Cardiac muscle cell (in vitro differentiated cells and primary cell): Measurements from ENCODE around the gene PFDN1. TPM values are rescaled to one million over a fixed set of nuclear protein-coding genes. Genes with fewer than 3 reads are reported as not detected.

Experiments
- DNase-seq, 2 donors: peaks; one replicate each; pipeline versions ENCODE4 v3.0.0 to v3.0.0-alpha.2; 2010 to 2017; ENCODE audit warnings: low read depth in 1 of 2, low spot score in 1 of 2
- H3K27ac ChIP-seq: fragments of 200-600 bp; sonication (generic); 2 replicates; pipeline ENCODE4 v1.5.1; 2016
- H3K27me3 ChIP-seq: fragments of 200-600 bp; sonication (generic); 2 replicates; pipeline ENCODE4 v1.6.0; 2016; ENCODE audit warnings: control low read depth
- H3K36me3 ChIP-seq: fragments of 200-600 bp; sonication (generic); 2 replicates; pipeline ENCODE4 v1.5.1; 2016; ENCODE audit warnings: control low read depth
- H3K4me1 ChIP-seq: fragments of 200-600 bp; sonication (generic); 2 replicates; pipeline ENCODE4 v1.8.1; 2017; ENCODE audit warnings: low read depth, mild to moderate bottlenecking, mixed run types
- H3K4me3 ChIP-seq: fragments of 200-600 bp; sonication (generic); 2 replicates; pipeline ENCODE4 v1.5.1; 2016; ENCODE audit warnings: mild to moderate bottlenecking
- H3K9me3 ChIP-seq: fragments of 200-600 bp; sonication (generic); 2 replicates; pipeline ENCODE4 v1.5.1; 2017; ENCODE audit warnings: low read depth, mild to moderate bottlenecking, control low read depth
- CTCF ChIP-seq: IDR thresholded peaks from 2 replicates; pipeline ENCODE4 v1.5.1; 2012; ENCODE audit warnings: low read depth, mild to moderate bottlenecking, low read length
- polyA plus RNA-seq: library from polyadenylated mRNA; unstranded; fragments of >200 nt; fragmentation: Nextera tagmentation; extraction: Ambion mirVana; gene quantifications from 2 replicates; pipeline ENCODE4 v1.2.1, GENCODE V29; 2016
- total RNA-seq: library from RNA; depleted of rRNA; stranded (reverse); fragments of >200 nt; gene quantifications from 2 replicates; pipeline ENCODE4 v1.2.3, GENCODE V29; 2016

PFDN1 gene
- total and polyA plus RNA-seq, 2 experiments from 2014 or later = 129 to 139 TPM

GRCh38 chr5:140337880-140338279, 35.0 kb upstream of the PFDN1 start:
- H3K4me1 ChIP-seq = peaks cover 17% of the 10 kb centered on the region
- no peaks in the 10 kb centered on the region for H3K36me3 ChIP-seq

GRCh38 chr5:140336388-140336787, 33.5 kb upstream of the PFDN1 start:
- no peaks in the 10 kb centered on the region for H3K9me3 ChIP-seq
- H3K27me3 ChIP-seq = no peaks in the 10 kb centered on the region
- H3K4me3 ChIP-seq = no peak overlapping the region
- peak in 1 of 2 donors; percentile 70 for DNase-seq
- no peaks in the 10 kb centered on the region for H3K36me3 ChIP-seq
- peak overlapping the region; percentile 82 for H3K27ac ChIP-seq
- peaks cover 17% of the 10 kb centered on the region for H3K4me1 ChIP-seq
- no peak for TF ChIP-seq CTCF

More at GRCh38 chr5:140337880-140338279, 35.0 kb upstream of the PFDN1 start:
- TF ChIP-seq CTCF = no peak
- DNase-seq = no peak
- H3K27ac ChIP-seq = no peak overlapping the region
- no peak overlapping the region for H3K4me3 ChIP-seq
- H3K9me3 ChIP-seq = no peaks in the 10 kb centered on the region
- no peaks in the 10 kb centered on the region for H3K27me3 ChIP-seq

GRCh38 chr5:140331638-140332037, 28.7 kb upstream of the PFDN1 start:
- TF ChIP-seq CTCF = no peak
- no peaks in the 10 kb centered on the region for H3K9me3 ChIP-seq
- H3K4me1 ChIP-seq = peaks cover 26% of the 10 kb centered on the region
- no peaks in the 10 kb centered on the region for H3K27me3 ChIP-seq
- no peak for DNase-seq
- H3K36me3 ChIP-seq = no peaks in the 10 kb centered on the region
- H3K27ac ChIP-seq = no peak overlapping the region
- no peak overlapping the region for H3K4me3 ChIP-seq

GRCh38 chr5:140329739-140330481, 27.0 kb upstream of the PFDN1 start:
- H3K4me1 ChIP-seq = peaks cover 13% of the 10 kb centered on the region

GRCh38 chr5:140328036-140328764, 25.3 kb upstream of the PFDN1 start:
- no peak overlapping the region for H3K4me3 ChIP-seq
- DNase-seq = no peak
- H3K36me3 ChIP-seq = no peaks in the 10 kb centered on the region
- no peak for TF ChIP-seq CTCF
- peaks cover 15% of the 10 kb centered on the region for H3K4me1 ChIP-seq
- H3K27ac ChIP-seq = peak overlapping the region; percentile 64
- H3K27me3 ChIP-seq = no peaks in the 10 kb centered on the region
- no peaks in the 10 kb centered on the region for H3K9me3 ChIP-seq

More at GRCh38 chr5:140329739-140330481, 27.0 kb upstream of the PFDN1 start:
- no peaks in the 10 kb centered on the region for H3K36me3 ChIP-seq
- no peaks in the 10 kb centered on the region for H3K9me3 ChIP-seq
- DNase-seq = no peak
- H3K27me3 ChIP-seq = no peaks in the 10 kb centered on the region
- no peak overlapping the region for H3K4me3 ChIP-seq
- no peak overlapping the region for H3K27ac ChIP-seq
- TF ChIP-seq CTCF = no peak
